ENCODE data around the gene SH2D6. TPM values are rescaled to one million over a fixed set of nuclear protein-coding genes. Genes with fewer than 3 reads are reported as not detected.

SH2D6 gene
- total RNA-seq, 5 donors from 2014 or later (not counting 1 experiment from before 2014, with no cell fraction given) = 0.49 to 1.1 (median 0.60) TPM; not detected in 1

Other genes starting within 250 kb of the SH2D6 start
- gene TGOLN2, start 90.7 kb upstream of the SH2D6 start, total RNA-seq = 100 to 1,000 TPM; 142 to 175 (median 161) TPM
- 10 to 100 TPM; 24.2 to 36.3 (median 26.5) TPM for gene RETSAT, start 64.2 kb upstream of the SH2D6 start, total RNA-seq
- 10 to 100 TPM; 18.8 to 30.9 (median 25.2) TPM for gene ELMOD3, start 63.9 kb upstream of the SH2D6 start, total RNA-seq
- 10 to 100 TPM; 30.1 to 71.7 (median 41.2) TPM for gene CAPG, start 8.3 kb upstream of the SH2D6 start, total RNA-seq
- gene MAT2A, start 120.5 kb downstream of the SH2D6 start, total RNA-seq = 100 to 1,000 TPM; 110 to 184 (median 165) TPM
- gene GGCX, start 142.8 kb downstream of the SH2D6 start, total RNA-seq = 10 to 100 TPM; 20.4 to 29.7 (median 25.7) TPM
- 100 to 1,000 TPM in 1 of 5 donors, 10 to 100 TPM in 4; 76.2 to 102 (median 84.5) TPM for gene VAMP8, start 158.9 kb downstream of the SH2D6 start, total RNA-seq
- gene VAMP5, start 165.7 kb downstream of the SH2D6 start, total RNA-seq = 10 to 100 TPM; 25.0 to 40.1 (median 33.9) TPM
- 10 to 100 TPM; 49.9 to 74.6 (median 64.3) TPM for gene RNF181, start 177.0 kb downstream of the SH2D6 start, total RNA-seq
- 10 to 100 TPM in 3 of 5 donors, 1 to 10 TPM in 2; 8.4 to 17.1 (median 16.2) TPM for gene TMEM150A, start 184.0 kb downstream of the SH2D6 start, total RNA-seq
- 10 to 100 TPM; 45.3 to 77.9 (median 62.4) TPM for gene C2orf68, start 193.4 kb downstream of the SH2D6 start, total RNA-seq
- 10 to 100 TPM; 48.0 to 68.0 (median 62.1) TPM for gene USP39, start 197.5 kb downstream of the SH2D6 start, total RNA-seq
- 10 to 100 TPM in 3 of 5 donors, not detected in 2; 11.6 to 18.6 (median 16.0) TPM for gene SFTPB, start 249.5 kb downstream of the SH2D6 start, total RNA-seq

All from T-cell (primary cell).